GM21576 (cell line): ENCODE data around the gene NELL1.

Source experiments
- ATAC-seq: cut with Tn5 transposase; IDR thresholded peaks from one replicate; pipeline ENCODE4 v1.9.1; 2021; ENCODE audit warnings: mild to moderate bottlenecking, moderate library complexity; ENCODE audit not compliant: unreplicated experiment

Gene NELL1

GRCh38 chr11:20668131-20668809 is 1.1 kb upstream of the NELL1 start:
- ATAC-seq, result no peak

DNA sequence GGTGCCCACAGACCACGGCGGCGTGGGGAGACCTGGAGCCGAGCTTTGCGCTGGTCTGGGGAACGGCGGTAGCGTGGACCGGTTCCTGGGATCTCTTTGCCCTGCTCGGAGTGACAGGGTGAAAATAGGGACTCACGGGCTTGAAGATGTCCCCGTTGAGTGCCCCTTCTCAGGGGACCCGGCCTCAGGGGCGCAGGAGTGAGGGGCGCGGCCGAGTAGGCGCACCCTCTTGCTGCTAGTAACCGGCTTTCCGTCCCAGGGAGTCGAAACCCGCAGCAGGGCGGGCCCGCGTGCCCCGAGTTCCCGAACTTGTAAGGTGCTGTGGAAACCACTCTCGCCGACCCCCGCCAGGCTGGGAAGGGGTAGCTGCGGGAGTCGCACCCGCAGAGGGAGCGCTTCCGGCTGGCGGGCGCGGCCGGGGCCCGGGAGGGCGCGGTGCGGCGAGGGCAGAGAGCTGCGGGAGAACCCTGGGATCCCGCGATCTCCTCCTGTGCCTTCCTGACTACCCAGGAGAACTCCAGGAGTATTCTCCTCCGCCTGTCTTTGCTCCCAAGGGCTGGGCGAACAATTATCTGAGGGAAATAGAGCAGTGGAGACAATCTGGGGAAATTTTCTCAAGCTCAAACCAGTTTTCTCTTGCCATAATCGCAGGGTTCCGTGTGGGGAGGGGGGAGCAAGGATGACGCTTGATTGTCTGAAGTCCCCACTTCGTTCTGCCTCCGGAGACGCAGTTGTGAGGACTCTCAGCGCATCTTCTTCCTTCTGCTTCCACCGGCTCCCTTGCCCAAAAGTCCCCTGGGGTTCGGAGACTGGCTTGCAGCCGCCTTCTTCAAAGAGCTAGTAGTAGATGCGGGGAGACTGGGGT is 666 bp downstream of the NELL1 start:
- no peak for ATAC-seq

- ATAC-seq, result no peak
Observed at GRCh38 chr11:20670932-20671403, 1.6 kb downstream of the NELL1 start.

GRCh38 chr11:20671856-20672546 is 2.6 kb downstream of the NELL1 start:
- no peak for ATAC-seq

DNA sequence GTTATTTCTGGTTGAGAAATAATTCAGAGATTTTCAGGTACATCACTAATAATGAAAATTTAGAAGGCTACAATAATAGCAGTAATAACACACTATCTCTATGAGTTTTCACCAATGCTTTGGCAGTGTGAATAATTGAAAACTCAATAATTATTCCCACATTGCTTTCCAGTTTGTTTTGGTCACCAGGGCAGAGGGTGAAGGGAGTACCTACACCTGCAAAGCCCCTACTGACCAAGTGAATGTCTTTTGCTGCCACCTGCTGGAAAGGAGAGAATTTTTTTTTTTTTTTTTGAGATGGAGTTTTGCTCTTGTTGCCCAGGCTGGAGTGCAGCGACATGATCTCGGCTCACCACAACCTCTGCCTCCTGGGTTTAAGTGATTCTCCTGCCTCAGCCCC is 3.2 kb downstream of the NELL1 start:
- no peak for ATAC-seq

DNA sequence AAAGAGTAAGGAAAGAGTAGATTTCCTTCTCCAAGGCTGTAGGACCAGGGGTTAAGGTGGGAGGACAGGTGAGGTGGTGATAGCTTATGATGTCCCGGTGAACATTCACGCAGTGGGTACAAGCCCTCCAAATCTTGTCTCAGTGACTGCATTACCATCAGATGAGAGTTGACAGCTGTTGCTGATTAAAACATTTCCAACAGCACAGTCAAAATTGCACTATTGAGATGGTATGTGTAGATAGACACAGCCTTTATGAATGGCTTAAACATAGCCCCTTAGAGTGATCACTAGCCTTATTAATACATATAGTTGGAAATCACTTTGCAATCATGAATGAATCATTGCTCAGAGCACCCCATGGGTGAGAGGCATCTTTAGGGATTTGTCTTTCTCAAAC is 7.3 kb downstream of the NELL1 start:
- ATAC-seq, result no peak

DNA sequence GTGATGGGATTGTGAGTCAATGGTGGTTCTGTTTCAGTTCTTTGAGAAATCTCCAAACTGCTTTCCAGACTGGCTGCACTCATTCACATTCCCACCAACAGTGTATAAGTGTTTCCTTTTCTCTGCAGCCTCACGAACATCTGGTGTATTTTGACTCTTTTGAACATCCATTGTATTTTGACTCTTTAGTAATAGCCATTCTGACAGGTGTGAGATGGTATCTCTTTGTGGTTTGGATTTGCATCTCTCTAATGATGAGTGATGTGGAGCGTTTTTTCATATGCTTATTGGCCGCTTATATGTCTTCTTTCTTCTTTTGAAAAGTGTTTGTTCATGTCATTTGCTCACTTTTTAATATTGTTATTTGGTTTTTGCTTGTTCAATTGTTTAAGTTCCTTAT is 19.4 kb downstream of the NELL1 start:
- ATAC-seq, result no peak

GRCh38 chr11:20707876-20708275 is 38.5 kb downstream of the NELL1 start:
- no peak for ATAC-seq

- no peak for ATAC-seq
Observed at GRCh38 chr11:20712912-20713311, 43.5 kb downstream of the NELL1 start.

GRCh38 chr11:20715464-20715863 is 46.1 kb downstream of the NELL1 start:
- ATAC-seq, result no peak

DNA sequence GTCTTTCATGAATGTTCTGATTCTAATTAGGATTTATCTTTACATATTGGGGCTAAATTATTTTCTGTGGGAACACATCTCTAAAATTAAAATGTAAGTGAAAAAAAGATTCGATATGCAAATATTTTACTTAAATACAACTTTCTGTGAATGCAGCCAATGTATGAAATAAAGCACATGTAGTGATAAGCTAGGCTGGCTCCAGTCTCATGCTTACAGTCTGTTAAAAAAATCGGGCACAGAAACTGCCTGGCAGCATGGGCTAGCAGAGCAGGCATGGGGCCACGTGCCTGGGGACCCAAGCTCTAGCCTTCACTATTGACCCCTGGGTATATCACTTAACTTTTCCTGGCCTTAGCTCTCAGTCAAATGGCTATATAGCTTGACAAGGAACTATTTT is 46.5 kb downstream of the NELL1 start:
- ATAC-seq, result no peak

- no peak for ATAC-seq
Observed at GRCh38 chr11:20719821-20720220, 50.4 kb downstream of the NELL1 start.

DNA sequence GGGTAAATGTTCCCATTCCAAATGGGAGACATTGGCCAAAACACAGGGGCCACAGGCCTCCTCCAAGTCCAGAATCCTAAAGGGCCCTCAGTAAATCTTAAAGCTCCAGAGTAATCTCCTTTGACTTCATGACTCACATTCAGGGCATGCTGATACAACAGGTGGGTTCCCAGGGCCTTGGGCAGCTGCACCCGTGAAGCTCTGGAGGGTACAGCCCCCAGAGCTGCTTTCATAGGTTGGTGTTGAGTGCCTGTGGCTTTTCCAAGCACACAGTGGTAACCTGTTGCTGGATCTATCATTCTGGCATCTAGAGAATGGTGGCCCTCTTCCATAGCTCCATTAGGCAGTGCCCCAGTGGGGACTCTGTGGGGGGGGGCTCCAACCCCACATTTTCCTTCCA is 54.0 kb downstream of the NELL1 start:
- no peak for ATAC-seq

DNA sequence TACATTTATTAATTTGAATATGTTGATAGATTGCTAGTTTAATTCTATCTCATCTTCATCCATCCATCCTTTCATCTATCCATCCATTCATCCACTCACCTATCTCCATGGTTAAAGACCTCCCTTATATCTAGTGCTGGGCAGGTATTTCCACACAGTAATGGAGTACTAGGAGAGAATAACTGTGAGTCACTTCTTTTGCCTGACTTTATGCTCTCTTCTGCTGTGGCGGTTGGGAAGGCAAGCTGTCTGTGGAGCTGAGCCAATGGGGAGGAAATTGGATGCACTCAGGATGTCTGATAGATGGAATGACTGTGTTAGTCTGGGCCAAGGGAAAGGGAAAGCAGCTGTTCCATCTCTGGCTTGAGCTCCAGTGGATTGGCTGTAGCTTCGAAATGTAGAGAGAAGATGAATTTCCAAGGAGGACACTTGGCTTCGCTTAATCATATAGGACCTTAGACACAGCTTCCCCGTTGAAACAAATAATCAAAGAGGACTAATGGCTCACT is 60.3 kb downstream of the NELL1 start:
- ATAC-seq, result no peak

GRCh38 chr11:20731676-20732215 is 62.4 kb downstream of the NELL1 start:
- ATAC-seq, result no peak

- no peak for ATAC-seq
Observed at GRCh38 chr11:20739107-20739506, 69.7 kb downstream of the NELL1 start.

- ATAC-seq, result no peak
Observed at GRCh38 chr11:20739577-20739976, 70.2 kb downstream of the NELL1 start.

- ATAC-seq, result no peak
Observed at GRCh38 chr11:20754933-20755332, 85.5 kb downstream of the NELL1 start.

GRCh38 chr11:20759541-20759940 is 90.2 kb downstream of the NELL1 start:
- ATAC-seq, result no peak

- no peak for ATAC-seq
Observed at GRCh38 chr11:20760811-20761210, 91.4 kb downstream of the NELL1 start.
